ENCODE data around the gene TRRAP.

The TRRAP gene

DNA sequence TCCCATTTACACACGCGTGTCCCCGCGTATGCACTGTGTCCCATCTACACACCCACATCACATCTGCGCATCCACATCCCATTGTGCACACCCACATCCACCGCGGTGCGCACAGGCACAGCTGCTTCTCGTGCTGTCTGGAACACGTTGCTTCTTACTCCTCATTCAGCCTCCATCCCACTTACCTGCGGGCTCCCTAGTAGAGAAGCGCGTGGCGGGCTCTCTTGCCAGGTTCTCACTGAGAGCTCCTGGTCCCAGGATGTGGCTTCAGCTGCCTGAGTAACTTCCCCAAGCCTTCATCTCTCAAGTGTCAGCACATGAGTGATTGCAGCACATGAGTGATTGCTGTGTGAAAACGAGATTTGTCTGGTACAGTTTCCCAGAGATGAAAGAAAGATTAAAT, 117.8 kb downstream of the TRRAP start:
- no peaks in the 10 kb centered on the region for H3K4me1 Mint-ChIP-seq
- H3K9me3 Mint-ChIP-seq = no peaks in the 10 kb centered on the region
- no peak overlapping the region for H3K4me3 Mint-ChIP-seq
- no peak overlapping the region for H3K27ac Mint-ChIP-seq
- H3K36me3 Mint-ChIP-seq (ENCODE audit: low read depth) = peaks cover 70% of the 10 kb centered on the region
- no peaks in the 10 kb centered on the region for H3K27me3 Mint-ChIP-seq (ENCODE audit: low read depth)
- TF ChIP-seq, protein P1, sequence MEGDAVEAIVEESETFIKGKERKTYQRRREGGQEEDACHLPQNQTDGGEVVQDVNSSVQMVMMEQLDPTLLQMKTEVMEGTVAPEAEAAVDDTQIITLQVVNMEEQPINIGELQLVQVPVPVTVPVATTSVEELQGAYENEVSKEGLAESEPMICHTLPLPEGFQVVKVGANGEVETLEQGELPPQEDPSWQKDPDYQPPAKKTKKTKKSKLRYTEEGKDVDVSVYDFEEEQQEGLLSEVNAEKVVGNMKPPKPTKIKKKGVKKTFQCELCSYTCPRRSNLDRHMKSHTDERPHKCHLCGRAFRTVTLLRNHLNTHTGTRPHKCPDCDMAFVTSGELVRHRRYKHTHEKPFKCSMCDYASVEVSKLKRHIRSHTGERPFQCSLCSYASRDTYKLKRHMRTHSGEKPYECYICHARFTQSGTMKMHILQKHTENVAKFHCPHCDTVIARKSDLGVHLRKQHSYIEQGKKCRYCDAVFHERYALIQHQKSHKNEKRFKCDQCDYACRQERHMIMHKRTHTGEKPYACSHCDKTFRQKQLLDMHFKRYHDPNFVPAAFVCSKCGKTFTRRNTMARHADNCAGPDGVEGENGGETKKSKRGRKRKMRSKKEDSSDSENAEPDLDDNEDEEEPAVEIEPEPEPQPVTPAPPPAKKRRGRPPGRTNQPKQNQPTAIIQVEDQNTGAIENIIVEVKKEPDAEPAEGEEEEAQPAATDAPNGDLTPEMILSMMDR (IDR thresholded peaks at IDR 0.05; ENCODE audit: unreplicated experiment in 3 of 3) = no peak

DNA sequence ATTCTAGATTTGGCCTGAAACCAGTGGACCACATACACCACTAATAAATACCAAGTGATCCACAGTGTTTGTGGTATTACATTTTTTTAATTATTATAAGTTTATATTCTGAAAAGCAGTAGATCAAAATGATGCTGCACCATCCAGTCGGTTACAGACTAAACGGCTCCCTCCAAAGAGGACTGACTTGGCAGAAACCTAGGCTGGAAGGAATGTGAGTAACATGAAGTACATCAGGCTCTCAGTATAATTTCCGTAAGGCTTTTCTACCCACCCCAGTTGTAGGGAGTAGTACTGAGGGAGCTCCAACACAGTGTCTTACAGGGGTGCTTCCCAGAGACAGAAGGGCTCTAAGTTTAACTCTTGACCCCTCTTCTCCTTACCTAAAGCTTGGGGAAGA, 119.5 kb downstream of the TRRAP start:
- H3K4me1 Mint-ChIP-seq = no peaks in the 10 kb centered on the region
- H3K4me3 Mint-ChIP-seq = no peak overlapping the region
- no peak overlapping the region for H3K27ac Mint-ChIP-seq
- peaks cover 70% of the 10 kb centered on the region for H3K36me3 Mint-ChIP-seq (ENCODE audit: low read depth)
- TF ChIP-seq, protein P1 (IDR thresholded peaks at IDR 0.05; ENCODE audit: unreplicated experiment in 3 of 3) = no peak
- H3K9me3 Mint-ChIP-seq = no peaks in the 10 kb centered on the region
- H3K27me3 Mint-ChIP-seq (ENCODE audit: low read depth) = no peaks in the 10 kb centered on the region

DNA sequence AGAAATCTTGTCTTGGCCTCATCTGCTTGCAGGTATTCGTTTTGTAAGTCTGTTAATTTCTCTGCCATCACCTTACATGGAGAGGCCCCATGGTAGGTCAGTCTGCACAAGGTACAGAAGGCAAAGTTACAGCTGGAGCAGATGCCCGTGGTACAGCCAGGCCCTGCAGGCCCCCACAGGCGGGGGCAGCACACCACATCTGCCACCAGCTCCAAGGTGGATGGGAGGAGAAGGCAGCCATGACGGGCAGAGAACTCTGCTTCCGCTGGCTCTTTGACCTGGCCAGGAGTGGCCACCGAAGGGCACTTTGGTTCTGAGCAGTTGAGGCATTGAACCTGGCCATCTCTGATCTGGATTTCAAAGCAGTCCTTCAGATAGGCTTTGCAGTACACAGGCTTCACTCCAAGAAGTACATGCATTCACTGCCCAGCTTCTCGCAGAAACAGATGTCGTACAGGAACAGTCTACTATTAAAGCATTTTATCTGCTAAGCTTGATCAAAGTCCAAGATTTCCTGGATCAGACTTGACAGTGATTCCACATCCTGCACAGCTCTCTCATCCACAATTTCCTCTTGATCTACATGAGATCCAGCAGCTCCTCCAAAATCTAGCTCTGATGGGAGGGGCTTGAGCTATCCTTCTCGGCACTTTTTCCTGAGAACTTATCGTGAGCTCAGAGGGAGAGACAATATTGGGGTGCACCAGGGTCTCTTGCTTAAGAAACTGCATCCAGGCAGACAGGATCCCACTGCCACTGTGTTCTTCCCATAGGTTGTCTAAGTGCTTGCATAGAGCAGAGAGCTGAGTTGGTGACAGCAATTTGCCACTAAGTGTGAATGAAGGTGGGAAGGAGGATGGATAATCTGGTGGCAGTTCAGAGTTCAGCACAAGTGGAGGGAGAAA, 120.7 kb downstream of the TRRAP start:
- TF ChIP-seq, protein P1 (IDR thresholded peaks at IDR 0.05; ENCODE audit: unreplicated experiment in 3 of 3) = no peak
- Mint-ChIP-seq H3K9me3 (no peaks in the 10 kb centered on the region), H3K27ac (peak overlapping the region in 1 of 3 experiments; percentile 57), H3K4me3 (no peak overlapping the region), H3K36me3 (ENCODE audit: low read depth) (peaks cover 68% of the 10 kb centered on the region), H3K4me1 (no peaks in the 10 kb centered on the region), H3K27me3 (ENCODE audit: low read depth) (no peaks in the 10 kb centered on the region)

DNA sequence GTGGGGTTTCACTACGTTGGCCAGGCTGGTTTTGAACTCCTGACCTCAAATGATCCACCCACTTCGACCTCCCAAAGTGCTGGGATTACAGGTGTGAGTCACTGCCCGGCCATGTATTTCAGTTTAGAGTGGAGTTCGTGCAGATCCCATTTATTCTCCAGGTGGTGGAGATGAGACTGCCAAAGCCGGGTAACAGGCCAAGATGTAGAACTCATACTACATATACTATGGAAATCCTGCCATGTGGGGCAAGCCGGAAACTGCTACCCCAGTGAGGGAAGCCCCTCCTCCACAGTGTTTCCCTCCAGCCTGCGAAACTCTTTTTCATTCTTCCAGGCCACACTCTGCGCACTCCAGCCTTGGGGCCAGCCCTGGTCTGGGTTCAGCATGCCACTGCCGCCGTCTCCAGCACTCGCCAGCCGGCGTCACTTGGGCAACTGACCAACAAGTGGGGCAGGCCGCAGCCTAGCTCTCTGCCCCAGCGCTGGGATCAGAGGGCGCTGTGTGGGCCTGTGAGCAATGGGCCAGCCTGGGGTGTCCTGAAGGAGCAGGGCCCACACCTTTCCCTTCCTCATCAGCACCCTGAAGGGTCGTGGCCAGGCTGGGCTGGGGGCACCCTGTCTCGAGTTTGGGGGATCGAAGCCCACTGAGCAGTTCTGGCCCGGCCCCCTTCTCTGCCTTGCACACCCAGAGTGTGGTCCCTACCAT, 122.0 kb downstream of the TRRAP start:
- H3K4me1 Mint-ChIP-seq = no peaks in the 10 kb centered on the region
- no peaks in the 10 kb centered on the region for H3K9me3 Mint-ChIP-seq
- peaks cover 68% of the 10 kb centered on the region for H3K36me3 Mint-ChIP-seq (ENCODE audit: low read depth)
- peak overlapping the region in 1 of 3 experiments; percentile 96 for H3K27ac Mint-ChIP-seq
- no peaks in the 10 kb centered on the region for H3K27me3 Mint-ChIP-seq (ENCODE audit: low read depth)
- H3K4me3 Mint-ChIP-seq = no peak overlapping the region
- TF ChIP-seq, protein P1 (IDR thresholded peaks at IDR 0.05; ENCODE audit: unreplicated experiment in 3 of 3) = no peak

DNA sequence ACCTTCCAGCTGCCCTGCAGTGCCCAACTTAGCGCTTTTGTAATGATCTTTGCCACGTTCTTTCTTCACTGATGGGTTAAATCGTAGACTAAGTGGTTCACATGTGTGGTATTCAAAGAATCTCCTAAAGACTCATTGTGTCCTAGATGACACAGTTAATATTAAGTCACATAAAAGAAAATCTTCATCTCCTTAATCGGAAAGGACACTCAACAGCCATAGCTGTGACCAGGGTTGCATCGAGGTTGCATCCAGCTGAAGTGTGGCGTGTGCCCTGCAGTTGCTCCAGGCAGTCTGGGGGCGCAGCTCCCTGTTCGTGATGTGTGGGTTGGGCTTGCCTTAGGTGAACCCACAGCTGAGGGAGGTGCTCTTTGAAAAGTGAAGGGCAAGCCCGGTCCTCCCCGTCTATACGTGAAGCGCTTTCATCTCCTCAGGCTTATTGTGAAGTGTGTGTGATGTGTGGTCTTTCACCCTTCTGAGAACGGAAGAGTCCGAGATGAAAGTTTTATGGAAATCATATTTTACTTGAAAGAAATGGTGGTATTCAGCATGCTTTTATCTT, 122.7 kb downstream of the TRRAP start:
- peak overlapping the region; percentile 59 to 96 (median 60) for H3K27ac Mint-ChIP-seq
- H3K4me3 Mint-ChIP-seq = no peak overlapping the region
- H3K9me3 Mint-ChIP-seq = no peaks in the 10 kb centered on the region
- H3K4me1 Mint-ChIP-seq = no peaks in the 10 kb centered on the region
- peaks cover 68% of the 10 kb centered on the region for H3K36me3 Mint-ChIP-seq (ENCODE audit: low read depth)
- no peaks in the 10 kb centered on the region for H3K27me3 Mint-ChIP-seq (ENCODE audit: low read depth)
- TF ChIP-seq, protein P1 (IDR thresholded peaks at IDR 0.05; ENCODE audit: unreplicated experiment in 3 of 3) = no peak

Measured in nephron (organoid).